GM03348 (cell line): Measurements from ENCODE around the gene ERI3.

Experiments
- DNase-seq: peaks from one replicate; pipeline ENCODE4 v3.0.0; 2012; ENCODE audit warnings: low spot score

Gene ERI3

GRCh38 chr1:44348061-44348485, 7.0 kb downstream of the ERI3 start:
- DNase-seq, result no peak

DNA sequence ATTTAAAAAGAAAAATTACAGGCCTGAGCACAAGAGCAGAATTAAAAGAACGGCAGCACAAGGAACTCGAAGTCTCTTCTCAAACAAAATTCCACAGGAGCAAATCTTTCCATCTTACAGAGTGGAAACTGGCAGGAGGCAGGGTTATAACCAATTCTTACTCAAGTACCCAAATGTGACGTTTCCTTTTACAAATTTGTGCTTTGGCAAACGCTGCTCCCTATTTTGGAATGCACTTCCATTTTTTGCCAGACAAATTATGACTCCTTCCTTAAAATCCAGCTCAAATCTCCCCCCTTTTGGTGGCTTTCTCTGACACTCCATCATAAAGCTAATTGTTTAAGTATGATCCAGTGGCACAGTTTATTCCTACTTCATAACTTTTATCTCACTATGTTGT, 7.8 kb downstream of the ERI3 start:
- peak; percentile 72 for DNase-seq

- DNase-seq, result no peak
These were observed 8.2 kb downstream of the ERI3 start for GRCh38 chr1:44346878-44347277.

DNA sequence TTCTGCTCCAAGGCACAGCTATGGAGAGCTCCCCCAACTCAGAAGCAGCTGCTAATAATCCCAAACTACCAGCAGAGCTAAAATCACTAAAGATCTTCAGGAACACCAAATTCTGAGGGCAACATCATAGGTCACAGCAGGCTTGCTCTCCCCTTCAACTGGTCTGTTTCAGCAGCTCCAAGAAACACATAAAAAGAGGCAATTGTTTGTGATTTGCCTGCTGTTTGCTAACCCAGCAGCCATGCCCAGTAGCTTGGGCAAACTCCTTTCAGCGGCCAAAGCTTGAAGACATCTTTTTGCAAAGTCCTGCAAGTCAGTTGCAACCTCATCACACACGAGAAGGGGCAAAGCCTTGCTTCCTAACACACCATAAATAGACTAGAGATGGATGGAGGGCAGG, 8.9 kb downstream of the ERI3 start:
- no peak for DNase-seq

- DNase-seq, result no peak
These were observed 9.8 kb downstream of the ERI3 start for GRCh38 chr1:44345187-44345775.

GRCh38 chr1:44339731-44340130, 15.3 kb downstream of the ERI3 start:
- no peak for DNase-seq

DNA sequence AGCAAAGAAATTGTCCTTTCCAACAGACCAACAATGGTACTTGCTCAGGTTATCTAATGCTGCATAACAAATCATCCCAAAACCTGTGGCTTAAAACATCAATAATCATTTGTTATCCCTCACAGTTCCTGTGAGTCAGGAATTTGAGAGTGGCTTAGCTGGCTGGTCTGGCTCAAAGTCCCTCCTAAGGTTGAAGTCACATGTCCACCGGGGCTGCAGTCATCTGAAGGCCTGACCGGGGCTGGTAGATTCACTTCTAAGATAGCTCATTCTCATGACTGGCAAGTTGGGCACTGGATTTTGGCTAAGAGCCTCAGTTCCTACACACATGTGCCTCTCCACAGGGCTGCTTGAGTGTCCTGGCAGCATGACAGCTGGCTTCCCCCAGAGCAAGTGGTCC, 16.9 kb downstream of the ERI3 start:
- no peak for DNase-seq

- no peak for DNase-seq
These were observed 18.4 kb downstream of the ERI3 start for GRCh38 chr1:44336668-44337067.

- no peak for DNase-seq
These were observed 20.1 kb downstream of the ERI3 start for GRCh38 chr1:44334968-44335367.

GRCh38 chr1:44333376-44333775, 21.7 kb downstream of the ERI3 start:
- DNase-seq, result no peak

DNA sequence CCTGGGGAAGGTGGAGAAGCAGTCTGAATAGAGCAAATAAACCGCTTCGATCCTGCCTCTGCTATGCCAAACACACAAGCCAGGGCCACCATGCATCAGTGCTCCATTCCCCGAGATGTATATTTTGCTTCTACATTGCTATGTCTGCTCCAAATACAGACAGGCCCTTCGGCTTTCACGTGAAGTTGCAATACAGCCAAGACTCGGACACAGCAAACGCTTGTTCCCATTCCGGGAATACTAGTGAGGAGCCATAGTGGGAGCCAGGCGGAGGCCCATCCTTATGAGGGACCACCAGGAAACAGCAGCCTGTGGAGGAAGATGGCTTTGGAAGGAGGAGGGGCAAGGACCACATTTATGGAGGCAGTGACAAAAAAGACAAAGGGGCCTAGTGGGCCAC, 22.6 kb downstream of the ERI3 start:
- DNase-seq, result no peak

DNA sequence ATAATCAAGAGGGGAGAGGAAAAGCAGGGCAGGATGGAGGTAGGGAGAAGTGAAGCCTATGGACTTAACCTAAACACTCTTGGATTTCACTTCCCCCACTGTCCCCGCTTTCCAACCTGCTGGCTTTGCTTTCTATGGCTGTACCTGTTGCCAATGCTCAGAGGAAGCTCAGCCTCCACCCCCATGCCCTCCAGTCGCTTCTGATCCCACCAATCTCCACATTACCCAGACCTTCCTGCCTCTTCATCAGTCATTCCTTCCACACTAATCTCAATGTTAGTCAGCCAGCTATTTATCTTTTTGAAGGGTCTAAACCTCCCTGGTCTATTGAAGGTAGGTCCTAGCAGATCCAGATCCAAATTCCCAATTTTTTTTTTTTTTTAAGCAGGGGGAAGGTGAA, 24.1 kb downstream of the ERI3 start:
- no peak for DNase-seq

GRCh38 chr1:44328671-44329416, 26.2 kb downstream of the ERI3 start:
- no peak for DNase-seq

DNA sequence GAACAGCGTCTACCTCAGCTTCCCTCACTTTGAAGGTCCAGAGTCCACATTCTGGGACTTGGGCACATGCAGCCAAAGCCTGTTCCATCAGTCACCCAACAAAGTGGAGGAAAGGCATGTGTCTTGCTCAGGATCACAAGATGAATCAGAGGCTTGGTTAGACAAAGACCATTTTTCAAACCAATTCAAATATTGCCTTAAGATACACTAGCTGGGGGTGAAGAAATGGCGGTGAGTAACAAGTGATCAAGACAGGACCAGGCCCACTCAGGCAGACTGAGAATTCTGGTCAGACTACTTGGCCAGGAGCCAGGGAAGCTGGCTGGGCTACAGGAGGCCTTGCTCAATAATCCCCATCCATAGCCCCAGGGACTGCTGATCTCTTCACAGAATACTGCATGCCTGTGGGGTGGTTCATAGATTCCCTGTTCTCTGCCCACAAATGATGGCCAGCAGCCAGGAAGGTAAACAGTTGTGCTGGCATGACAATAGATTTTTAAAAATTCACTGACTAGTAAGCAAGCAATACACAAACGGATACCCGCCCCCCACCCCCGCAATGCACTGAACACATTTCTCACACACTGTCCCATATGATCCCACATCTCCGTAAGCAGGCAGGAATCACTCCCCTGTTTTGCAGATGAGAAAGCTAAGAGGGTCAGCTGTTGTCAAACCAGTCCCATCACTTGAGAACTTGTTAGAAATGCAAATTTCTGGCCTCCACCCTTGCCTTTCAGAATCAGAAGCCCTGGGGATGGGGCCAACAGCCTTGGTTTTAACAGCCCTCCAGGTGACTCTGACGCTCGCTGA, 27.2 kb downstream of the ERI3 start:
- DNase-seq, result peak; percentile 95

- DNase-seq, result no peak
These were observed 28.1 kb downstream of the ERI3 start for GRCh38 chr1:44326821-44327465.

- DNase-seq, result peak; percentile 20
These were observed 28.9 kb downstream of the ERI3 start for GRCh38 chr1:44326024-44326701.

GRCh38 chr1:44323947-44324346, 31.1 kb downstream of the ERI3 start:
- no peak for DNase-seq

GRCh38 chr1:44322367-44322766, 32.7 kb downstream of the ERI3 start:
- no peak for DNase-seq

DNA sequence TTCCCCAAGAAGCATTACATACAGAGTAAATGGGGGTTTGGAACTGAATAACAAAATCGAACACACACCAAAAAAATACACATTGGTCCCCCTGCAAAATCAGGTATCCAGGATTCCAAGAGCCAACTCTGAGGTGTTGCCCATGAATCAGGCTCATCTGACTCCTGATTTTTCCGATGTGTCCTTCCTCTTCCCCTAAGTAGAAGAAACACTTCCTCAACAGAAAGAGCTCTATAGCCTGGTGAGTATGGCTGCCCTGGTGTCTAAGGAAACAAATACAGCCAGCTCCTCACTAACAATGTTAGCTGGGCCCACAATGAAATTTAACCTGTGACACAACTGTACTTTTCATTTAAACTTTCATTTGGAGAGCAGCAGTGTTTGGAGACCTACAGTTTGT, 33.6 kb downstream of the ERI3 start:
- DNase-seq, result no peak

DNA sequence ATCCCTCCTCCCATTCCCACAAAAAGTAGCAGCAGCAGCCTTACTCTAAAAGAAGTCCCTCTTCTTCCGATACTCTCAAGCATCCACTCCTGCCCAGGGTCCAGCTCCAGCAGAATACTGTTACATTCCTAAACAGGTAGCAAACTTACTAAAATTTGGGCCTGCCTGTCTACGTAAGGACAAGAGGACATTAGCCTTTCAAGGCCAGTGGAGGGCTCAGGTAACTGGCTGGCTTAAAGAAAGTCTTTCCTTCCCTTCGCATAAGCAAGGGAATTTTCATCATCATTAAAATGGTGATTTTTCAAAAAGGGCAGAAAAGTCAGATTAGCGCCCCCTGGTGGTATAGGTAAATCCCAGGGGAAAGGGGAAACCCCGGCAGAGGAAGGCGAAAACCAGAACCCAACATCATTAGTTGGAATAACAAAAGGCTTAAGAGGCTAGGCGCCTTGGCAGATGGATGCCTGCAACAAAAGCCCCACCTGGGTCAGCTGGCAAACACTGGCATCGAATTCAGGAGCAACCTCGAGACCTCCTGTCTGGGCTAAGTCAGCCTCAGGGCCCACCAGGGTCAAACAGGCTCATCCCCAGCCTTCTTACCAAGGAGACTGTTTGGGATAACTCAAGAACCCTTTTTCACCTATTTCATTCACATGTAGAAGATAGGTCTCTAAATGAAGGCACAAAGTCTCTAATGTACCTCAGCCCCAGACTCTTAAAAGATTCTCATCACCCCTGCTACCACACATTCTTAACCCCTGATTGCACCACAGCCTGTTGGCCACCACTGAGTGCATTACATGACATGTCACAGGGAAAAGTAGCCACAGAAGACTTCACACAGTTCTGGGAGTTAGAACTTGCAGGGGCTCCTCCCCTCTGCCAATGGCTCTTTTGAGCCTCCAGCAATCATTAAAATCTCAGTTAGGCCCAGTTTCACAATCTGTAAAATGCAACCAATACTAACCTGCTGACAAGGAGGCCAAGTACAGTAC, 36.7 kb downstream of the ERI3 start:
- DNase-seq, result peak; percentile 74

DNA sequence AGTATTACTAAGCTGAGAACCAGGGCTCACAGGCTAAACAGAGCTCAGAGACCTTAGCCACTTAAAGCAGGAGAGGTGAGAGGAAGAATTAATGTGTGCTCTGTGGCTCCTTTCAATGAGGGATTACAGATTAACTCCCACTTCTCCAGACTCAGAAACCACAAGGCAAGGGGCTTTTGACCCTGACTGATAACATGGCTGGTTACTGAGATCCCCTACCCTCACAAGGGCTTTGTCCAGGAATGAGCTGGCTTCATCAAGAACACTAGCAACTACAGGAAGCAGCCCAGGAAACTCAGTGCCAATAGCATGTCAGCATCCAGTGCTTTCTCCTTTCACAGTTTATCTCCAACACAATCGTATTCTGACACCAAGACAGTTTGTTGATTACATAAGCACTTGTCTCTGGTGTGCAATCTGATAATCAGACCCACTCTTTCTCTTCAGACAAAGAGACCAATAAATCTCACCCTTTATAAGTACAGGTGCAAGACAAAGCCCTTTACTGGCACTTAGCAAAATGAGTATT, 38.8 kb downstream of the ERI3 start:
- no peak for DNase-seq
